GM23338 (cell line): ENCODE measurements around the gene ZNF281. TPM values are rescaled to one million over a fixed set of nuclear protein-coding genes. Genes with fewer than 3 reads are reported as not detected.

Source experiments
- ATAC-seq: fragments of 200-7000 bp; cut with Tn5 transposase; 3 replicates; pipeline ENCODE4 v1.9.1; 2020
- DNase-seq: peaks from one replicate; pipeline ENCODE4 v3.0.0-alpha.2; 2015; ENCODE audit warnings: low spot score
- H2AFZ ChIP-seq: fragments of 200-600 bp; sonication (generic); 2 replicates; pipeline ENCODE4 v1.8.0; 2016; ENCODE audit warnings: antibody characterized with exemption, mild to moderate bottlenecking, moderate library complexity
- H3F3A ChIP-seq: fragments of 200-600 bp; sonication (generic); replicated peaks from 2 replicates; pipeline ENCODE4 v1.8.0; 2017; ENCODE audit warnings: antibody characterized with exemption, mixed run types, low read depth
- H3K27ac ChIP-seq: fragments of 200-600 bp; sonication (generic); 2 replicates; pipeline ENCODE4 v1.6.1; 2016; ENCODE audit warnings: low read depth
- H3K27me3 ChIP-seq: fragments of 200-600 bp; sonication (generic); 2 replicates; pipeline ENCODE4 v1.8.0; 2016; ENCODE audit warnings: mild to moderate bottlenecking, mixed run types, moderate library complexity; ENCODE audit not compliant: insufficient read depth
- H3K36me3 ChIP-seq: fragments of 200-600 bp; sonication (generic); 2 replicates; pipeline ENCODE4 v1.8.0; 2016; ENCODE audit warnings: mild to moderate bottlenecking; ENCODE audit not compliant: insufficient read depth
- H3K4me1 ChIP-seq: fragments of 200-600 bp; sonication (generic); 2 replicates; pipeline ENCODE4 v1.8.0; 2016; ENCODE audit warnings: mild to moderate bottlenecking, moderate library complexity; ENCODE audit not compliant: insufficient read depth
- H3K4me2 ChIP-seq: fragments of 200-600 bp; sonication (generic); 2 replicates; pipeline ENCODE4 v1.7.1; 2017; ENCODE audit warnings: mixed run types
- H3K4me3 ChIP-seq: fragments of 200-600 bp; sonication (generic); 2 replicates; pipeline ENCODE4 v1.6.1; 2016; ENCODE audit warnings: mixed run types
- H3K79me2 ChIP-seq: fragments of 200-600 bp; sonication (generic); replicated peaks from 2 replicates; pipeline ENCODE4 v1.8.0; 2017; ENCODE audit warnings: mild to moderate bottlenecking; ENCODE audit not compliant: insufficient read depth
- H3K9me2 ChIP-seq: fragments of 200-600 bp; sonication (generic); 2 replicates; pipeline ENCODE4 v1.8.0; 2017; ENCODE audit not compliant: insufficient read depth
- H4K20me1 ChIP-seq: fragments of 200-600 bp; sonication (generic); replicated peaks from 2 replicates; pipeline ENCODE4 v1.8.0; 2017; ENCODE audit warnings: mild to moderate bottlenecking; ENCODE audit not compliant: insufficient read depth
- H3K27ac Mint-ChIP-seq: 2 replicates; pipeline ENCODE4 v1.8.0; 2020; ENCODE audit warnings: inconsistent platforms, mild to moderate bottlenecking, moderate library complexity, mixed read lengths
- H3K27me3 Mint-ChIP-seq: 3 replicates; pipeline ENCODE4 v1.8.0; 2022; ENCODE audit warnings: low read depth, mild to moderate bottlenecking, moderate library complexity, mixed read lengths, inconsistent platforms; ENCODE audit not compliant: insufficient read depth, poor library complexity
- H3K36me3 Mint-ChIP-seq: 3 replicates; pipeline ENCODE4 v1.8.0; 2021; ENCODE audit warnings: low read depth, mild to moderate bottlenecking, inconsistent platforms, moderate library complexity, mixed read lengths
- H3K4me1 Mint-ChIP-seq: 3 replicates; pipeline ENCODE4 v1.8.0; 2020; ENCODE audit warnings: mild to moderate bottlenecking, inconsistent platforms, mixed read lengths
- H3K4me3 Mint-ChIP-seq: 3 replicates; pipeline ENCODE4 v1.8.0; 2021; ENCODE audit warnings: moderate library complexity, mild to moderate bottlenecking, inconsistent platforms, mixed read lengths
- H3K9me3 Mint-ChIP-seq: 3 replicates; pipeline ENCODE4 v1.8.0; 2020; ENCODE audit warnings: moderate library complexity, mild to moderate bottlenecking, inconsistent platforms, mixed read lengths
- CREB1 ChIP-seq: fragments of 250-450 bp; sonication (Bioruptor Pico); IDR thresholded peaks from 2 replicates; pipeline ENCODE4 v1.5.0; 2020; ENCODE audit warnings: low read depth, mild to moderate bottlenecking, moderate library complexity
- JUNB ChIP-seq: IDR thresholded peaks from one replicate; pipeline ENCODE4 v1.6.1; 2016; ENCODE audit warnings: antibody characterized with exemption; ENCODE audit not compliant: unreplicated experiment
- NANOG ChIP-seq: IDR thresholded peaks from 2 replicates; pipeline ENCODE4 v1.6.1; 2016; ENCODE audit warnings: antibody characterized with exemption, borderline replicate concordance
- POLR2AphosphoS5 ChIP-seq: IDR thresholded peaks from 2 replicates; pipeline ENCODE4 v1.6.1; 2016; ENCODE audit warnings: antibody characterized with exemption, low read depth
- STAT1 ChIP-seq: IDR thresholded peaks from one replicate; pipeline ENCODE4 v1.6.1; 2016; ENCODE audit warnings: antibody characterized with exemption; ENCODE audit not compliant: unreplicated experiment
- ZNF331 ChIP-seq: fragments of 250-450 bp; sonication (Bioruptor Pico); IDR thresholded peaks from 2 replicates; pipeline ENCODE4 v1.5.0; 2020; ENCODE audit warnings: low read depth, mild to moderate bottlenecking, moderate library complexity
- polyA plus RNA-seq: library from polyadenylated mRNA; unstranded; fragments of >200 nt; fragmentation: Nextera tagmentation; extraction: Ambion mirVana; gene quantifications from 2 replicates; pipeline ENCODE4 v1.2.1, GENCODE V29; 2016
- total RNA-seq: library from RNA; depleted of rRNA; stranded (reverse); fragments of >200 nt; shearing (Covaris generic); gene quantifications from 2 replicates; pipeline ENCODE4 v1.2.3, GENCODE V29; 2014
- TF ChIP-seq, protein P1 (sequence below): fragments of 250-450 bp; sonication (Bioruptor Pico); IDR thresholded peaks from 2 replicates; pipeline ENCODE4 v1.5.0; 2020; ENCODE audit warnings: mild to moderate bottlenecking, moderate library complexity
- TF ChIP-seq, protein P2 (sequence below): IDR thresholded peaks from 2 replicates; pipeline ENCODE4 v1.6.1; 2016; ENCODE audit warnings: antibody characterized with exemption

The ZNF281 gene
- total and polyA plus RNA-seq, 2 experiments from 2014 or later, result 62.1 to 79.3 TPM

DNA sequence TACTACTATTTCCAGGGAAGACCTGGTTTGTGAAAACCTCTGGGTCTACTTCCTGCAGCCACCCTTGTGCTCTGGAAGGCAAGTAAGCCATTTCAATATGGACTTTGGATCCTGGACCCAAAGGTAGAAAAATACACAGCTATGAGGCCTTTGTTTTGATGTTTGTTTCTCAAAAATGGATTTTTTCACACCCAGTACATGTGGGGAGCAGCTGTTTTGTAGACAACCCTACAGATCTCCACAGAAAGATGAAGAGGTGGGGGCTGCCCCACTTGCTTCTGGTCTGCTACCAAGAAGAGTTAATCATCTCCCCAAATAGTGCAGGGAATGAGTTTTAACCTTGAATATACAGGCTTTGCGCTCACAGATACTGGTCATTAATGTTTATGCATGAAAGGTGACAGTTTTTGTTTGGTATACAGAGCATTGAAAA lies 29.2 kb downstream of the ZNF281 start:
- H3K4me1 Mint-ChIP-seq, result peaks cover 30% of the 10 kb centered on the region
- H3K9me3 Mint-ChIP-seq, result no peaks in the 10 kb centered on the region
- Histone ChIP-seq H3K4me3 (no peak overlapping the region), H4K20me1 (no peaks in the 10 kb centered on the region), H3K4me2 (no peak overlapping the region), H3K4me1 (peaks cover 19% of the 10 kb centered on the region), H3K27ac (no peak overlapping the region), H3F3A (no peaks in the 10 kb centered on the region), H3K36me3 (no peaks in the 10 kb centered on the region), H2AFZ (no peak overlapping the region), H3K79me2 (no peaks in the 10 kb centered on the region), H3K9me2 (no peaks in the 10 kb centered on the region), H3K27me3 (no peaks in the 10 kb centered on the region)
- H3K4me3 Mint-ChIP-seq, result no peak overlapping the region
- TF ChIP-seq NANOG (no peak), CREB1 (CRISPR knock-in tag) (no peak), POLR2AphosphoS5 (no peak), JUNB (no peak), ZNF331 (CRISPR knock-in tag) (no peak), STAT1 (no peak)
- TF ChIP-seq, protein P1, sequence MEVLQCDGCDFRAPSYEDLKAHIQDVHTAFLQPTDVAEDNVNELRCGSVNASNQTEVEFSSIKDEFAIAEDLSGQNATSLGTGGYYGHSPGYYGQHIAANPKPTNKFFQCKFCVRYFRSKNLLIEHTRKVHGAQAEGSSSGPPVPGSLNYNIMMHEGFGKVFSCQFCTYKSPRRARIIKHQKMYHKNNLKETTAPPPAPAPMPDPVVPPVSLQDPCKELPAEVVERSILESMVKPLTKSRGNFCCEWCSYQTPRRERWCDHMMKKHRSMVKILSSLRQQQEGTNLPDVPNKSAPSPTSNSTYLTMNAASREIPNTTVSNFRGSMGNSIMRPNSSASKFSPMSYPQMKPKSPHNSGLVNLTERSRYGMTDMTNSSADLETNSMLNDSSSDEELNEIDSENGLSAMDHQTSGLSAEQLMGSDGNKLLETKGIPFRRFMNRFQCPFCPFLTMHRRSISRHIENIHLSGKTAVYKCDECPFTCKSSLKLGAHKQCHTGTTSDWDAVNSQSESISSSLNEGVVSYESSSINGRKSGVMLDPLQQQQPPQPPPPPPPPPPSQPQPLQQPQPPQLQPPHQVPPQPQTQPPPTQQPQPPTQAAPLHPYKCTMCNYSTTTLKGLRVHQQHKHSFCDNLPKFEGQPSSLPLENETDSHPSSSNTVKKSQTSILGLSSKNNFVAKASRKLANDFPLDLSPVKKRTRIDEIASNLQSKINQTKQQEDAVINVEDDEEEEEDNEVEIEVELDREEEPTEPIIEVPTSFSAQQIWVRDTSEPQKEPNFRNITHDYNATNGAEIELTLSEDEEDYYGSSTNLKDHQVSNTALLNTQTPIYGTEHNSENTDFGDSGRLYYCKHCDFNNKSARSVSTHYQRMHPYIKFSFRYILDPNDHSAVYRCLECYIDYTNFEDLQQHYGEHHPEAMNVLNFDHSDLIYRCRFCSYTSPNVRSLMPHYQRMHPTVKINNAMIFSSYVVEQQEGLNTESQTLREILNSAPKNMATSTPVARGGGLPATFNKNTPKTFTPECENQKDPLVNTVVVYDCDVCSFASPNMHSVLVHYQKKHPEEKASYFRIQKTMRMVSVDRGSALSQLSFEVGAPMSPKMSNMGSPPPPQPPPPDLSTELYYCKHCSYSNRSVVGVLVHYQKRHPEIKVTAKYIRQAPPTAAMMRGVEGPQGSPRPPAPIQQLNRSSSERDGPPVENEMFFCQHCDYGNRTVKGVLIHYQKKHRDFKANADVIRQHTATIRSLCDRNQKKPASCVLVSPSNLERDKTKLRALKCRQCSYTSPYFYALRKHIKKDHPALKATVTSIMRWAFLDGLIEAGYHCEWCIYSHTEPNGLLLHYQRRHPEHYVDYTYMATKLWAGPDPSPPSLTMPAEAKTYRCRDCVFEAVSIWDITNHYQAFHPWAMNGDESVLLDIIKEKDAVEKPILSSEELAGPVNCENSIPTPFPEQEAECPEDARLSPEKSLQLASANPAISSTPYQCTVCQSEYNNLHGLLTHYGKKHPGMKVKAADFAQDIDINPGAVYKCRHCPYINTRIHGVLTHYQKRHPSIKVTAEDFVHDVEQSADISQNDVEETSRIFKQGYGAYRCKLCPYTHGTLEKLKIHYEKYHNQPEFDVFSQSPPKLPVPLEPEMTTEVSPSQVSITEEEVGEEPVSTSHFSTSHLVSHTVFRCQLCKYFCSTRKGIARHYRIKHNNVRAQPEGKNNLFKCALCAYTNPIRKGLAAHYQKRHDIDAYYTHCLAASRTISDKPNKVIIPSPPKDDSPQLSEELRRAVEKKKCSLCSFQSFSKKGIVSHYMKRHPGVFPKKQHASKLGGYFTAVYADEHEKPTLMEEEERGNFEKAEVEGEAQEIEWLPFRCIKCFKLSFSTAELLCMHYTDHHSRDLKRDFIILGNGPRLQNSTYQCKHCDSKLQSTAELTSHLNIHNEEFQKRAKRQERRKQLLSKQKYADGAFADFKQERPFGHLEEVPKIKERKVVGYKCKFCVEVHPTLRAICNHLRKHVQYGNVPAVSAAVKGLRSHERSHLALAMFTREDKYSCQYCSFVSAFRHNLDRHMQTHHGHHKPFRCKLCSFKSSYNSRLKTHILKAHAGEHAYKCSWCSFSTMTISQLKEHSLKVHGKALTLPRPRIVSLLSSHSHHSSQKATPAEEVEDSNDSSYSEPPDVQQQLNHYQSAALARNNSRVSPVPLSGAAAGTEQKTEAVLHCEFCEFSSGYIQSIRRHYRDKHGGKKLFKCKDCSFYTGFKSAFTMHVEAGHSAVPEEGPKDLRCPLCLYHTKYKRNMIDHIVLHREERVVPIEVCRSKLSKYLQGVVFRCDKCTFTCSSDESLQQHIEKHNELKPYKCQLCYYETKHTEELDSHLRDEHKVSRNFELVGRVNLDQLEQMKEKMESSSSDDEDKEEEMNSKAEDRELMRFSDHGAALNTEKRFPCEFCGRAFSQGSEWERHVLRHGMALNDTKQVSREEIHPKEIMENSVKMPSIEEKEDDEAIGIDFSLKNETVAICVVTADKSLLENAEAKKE (CRISPR knock-in tag), result no peak
- TF ChIP-seq, protein P2, sequence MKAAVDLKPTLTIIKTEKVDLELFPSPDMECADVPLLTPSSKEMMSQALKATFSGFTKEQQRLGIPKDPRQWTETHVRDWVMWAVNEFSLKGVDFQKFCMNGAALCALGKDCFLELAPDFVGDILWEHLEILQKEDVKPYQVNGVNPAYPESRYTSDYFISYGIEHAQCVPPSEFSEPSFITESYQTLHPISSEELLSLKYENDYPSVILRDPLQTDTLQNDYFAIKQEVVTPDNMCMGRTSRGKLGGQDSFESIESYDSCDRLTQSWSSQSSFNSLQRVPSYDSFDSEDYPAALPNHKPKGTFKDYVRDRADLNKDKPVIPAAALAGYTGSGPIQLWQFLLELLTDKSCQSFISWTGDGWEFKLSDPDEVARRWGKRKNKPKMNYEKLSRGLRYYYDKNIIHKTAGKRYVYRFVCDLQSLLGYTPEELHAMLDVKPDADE, result no peak
- H3K27ac Mint-ChIP-seq, result peak overlapping the region; percentile 26; the same call in 1 of the 2 replicates
- ATAC-seq (no peak), DNase-seq (no peak)
- H3K36me3 Mint-ChIP-seq, result no peaks in the 10 kb centered on the region; the same call in 2 of the 3 replicates
- H3K27me3 Mint-ChIP-seq, result no peaks in the 10 kb centered on the region
